ENCODE data around the gene STAG3.
"Not testable (repeated sequence)": the region's sequence is repeated elsewhere in the genome, so short reads cannot be mapped to it uniquely, and the experiment has no call there.

STAG3 gene

DNA sequence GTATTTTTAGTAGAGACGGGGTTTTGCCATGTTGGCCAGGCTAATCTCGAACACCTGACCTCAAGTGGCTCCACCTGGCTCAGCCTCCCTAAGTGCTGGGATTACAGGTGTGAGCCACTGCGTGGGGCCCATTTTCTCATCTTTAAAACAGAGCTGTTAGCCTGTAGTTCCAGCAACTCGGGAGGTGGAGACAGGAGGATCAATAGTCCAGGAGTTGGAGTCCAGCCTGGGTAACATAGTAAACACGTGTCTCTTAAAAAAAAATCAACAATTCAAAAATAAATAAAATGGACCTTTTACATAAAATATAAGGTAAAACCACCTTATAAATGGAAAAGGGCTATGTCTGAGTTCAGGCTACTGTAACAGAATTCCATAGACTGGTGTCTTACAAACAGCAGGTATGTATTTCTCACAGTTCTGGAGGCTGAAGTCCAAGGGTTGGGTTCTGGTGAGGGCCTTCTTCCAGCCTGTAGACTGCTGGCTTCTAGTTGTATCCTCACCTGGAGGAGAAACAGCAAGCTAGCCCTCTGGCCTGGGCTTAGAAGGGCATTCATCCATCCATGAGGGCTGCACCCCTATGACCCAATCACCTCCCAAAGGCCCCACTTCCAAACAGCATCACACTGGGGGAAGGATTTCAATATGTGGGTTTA, 35.0 kb downstream of the STAG3 start:
- no peak for DNase-seq (ENCODE audit: low read depth)

DNA sequence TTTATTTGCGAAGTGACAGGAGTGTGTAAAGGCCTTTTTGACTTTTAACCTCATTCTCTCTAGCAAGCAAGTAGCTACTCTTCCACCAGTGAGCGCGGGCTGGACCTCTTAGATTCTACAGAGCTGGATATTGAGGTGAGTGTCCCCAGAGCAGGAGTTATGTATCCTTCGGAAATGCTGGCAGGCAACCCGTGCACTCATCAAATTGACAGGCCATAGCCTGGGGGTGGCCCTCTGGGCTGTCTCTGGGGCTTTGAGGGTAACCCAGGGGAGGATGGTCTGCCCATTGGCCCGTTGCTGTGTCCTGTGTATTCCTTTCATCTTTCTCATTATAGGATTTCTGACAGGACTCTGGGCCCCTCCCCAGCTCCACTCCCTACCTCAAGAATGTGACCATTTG, 36.0 kb downstream of the STAG3 start:
- DNase-seq (ENCODE audit: low read depth): no peak

DNA sequence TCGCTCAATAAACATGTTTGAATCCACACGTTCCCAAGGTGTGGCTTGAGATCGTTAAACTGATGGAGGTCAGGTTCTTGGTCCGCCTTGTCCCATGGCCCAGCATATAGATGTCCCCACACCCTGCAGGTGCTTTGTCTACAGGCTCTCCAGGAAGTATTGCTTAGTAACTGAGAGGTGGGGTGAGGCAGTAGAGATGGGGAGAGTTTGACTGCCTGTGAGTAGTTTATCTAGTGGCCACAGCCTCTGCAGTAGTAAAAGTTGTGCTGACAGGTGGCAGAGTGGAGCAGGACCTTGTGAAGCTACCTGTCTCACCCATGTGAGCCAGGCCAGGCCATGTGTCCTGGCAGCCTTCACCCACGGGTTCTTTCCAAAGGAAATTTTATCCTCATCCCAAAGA, 36.6 kb downstream of the STAG3 start:
- not testable (repeated sequence) for DNase-seq (ENCODE audit: low read depth)

DNA sequence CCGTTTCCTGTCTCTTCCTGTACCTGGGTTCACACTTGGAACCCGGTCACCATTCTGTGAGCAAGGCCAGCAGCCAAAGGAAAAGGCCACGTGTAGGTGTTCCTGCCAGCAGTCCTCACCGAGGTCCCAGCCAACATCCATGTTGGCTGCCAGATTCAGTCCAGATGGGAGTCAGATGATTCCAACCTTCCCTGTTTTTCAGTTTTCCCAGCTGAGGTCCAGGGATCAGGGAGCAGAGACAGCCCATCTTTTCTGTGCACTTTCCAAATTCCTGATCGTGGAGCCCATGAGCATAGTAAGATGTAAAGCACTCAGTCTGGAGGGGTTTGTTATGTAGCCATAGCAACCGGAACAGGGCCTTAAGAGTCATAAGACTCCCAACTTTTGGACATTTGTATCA, 38.2 kb downstream of the STAG3 start:
- DNase-seq (ENCODE audit: low read depth): no peak

DNA sequence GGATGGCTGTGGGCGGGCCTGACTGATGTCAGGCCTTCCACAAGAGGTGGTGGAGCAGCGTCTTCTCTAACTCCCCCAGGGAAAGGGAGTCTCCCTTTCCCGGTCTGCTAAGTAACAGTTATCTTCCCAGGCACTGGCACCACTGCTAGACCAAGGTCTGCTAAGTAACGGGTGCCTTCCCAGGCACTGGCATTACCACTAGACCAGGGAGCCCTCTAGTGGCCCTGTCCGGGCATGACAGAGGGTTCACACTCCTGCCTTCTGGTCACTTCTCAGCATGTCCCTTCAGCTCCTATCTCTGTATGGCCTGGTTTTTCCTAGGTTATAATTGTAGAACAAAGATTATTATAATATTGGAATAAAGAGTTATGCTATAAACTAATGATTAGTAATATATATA, 40.2 kb downstream of the STAG3 start:
- DNase-seq (ENCODE audit: low read depth): peak; percentile 72

DNA sequence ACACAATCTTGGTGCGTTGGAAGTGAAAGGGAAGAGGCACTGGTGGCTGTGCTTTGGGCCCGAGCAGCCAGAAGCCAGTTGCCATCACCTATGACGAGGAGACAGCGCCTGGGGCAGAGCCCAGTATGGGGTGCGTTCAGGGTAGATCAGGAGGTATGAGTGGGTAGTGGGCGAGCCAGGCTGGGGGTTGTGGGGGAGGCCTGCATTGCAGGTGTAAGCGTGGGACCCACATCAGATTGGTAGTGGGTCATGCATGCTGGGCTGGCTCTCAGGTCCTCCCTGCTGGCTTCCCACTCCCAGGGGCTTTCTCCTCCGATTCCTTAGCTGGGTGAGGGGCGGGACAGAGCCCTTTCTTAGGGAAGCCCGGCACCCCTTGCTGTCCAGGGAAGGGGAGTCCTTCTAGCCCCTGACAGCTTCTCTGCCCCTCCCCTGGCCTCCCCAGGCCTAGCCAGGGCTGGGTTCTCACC, 41.6 kb downstream of the STAG3 start:
- DNase-seq (ENCODE audit: low read depth): no peak

DNA sequence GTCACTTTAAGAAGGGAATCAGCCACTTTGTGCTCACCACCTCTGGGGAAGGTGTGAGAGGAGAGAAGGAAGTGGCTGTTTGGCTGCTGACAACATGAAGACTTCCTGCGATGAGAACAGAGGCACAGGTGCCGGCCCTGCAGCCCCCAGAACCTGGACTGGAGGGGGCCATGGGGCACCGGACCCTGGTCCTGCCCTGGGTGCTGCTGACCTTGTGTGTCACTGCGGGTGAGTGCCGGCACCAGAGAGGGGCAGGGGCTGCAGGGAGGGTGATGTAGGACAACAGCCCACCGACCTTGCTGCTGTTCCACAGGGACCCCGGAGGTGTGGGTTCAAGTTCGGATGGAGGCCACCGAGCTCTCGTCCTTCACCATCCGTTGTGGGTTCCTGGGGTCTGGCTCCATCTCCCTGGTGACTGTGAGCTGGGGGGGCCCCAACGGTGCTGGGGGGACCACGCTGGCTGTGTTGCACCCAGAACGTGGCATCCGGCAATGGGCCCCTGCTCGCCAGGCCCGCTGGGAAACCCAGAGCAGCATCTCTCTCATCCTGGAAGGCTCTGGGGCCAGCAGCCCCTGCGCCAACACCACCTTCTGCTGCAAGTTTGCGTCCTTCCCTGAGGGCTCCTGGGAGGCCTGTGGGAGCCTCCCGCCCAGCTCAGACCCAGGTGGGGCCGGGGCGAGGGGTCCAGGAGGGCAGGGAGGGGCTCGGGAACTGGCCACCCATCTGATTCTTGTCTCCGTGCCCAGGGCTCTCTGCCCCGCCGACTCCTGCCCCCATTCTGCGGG, 42.3 kb downstream of the STAG3 start, which contains the start of gene PVRIG:
PVRIG (plus strand) TSS at position 149 of the 785 bp plus-strand sequence; CDS start at position 171, 22 bp downstream.
- not testable (repeated sequence) for DNase-seq (ENCODE audit: low read depth)

DNA sequence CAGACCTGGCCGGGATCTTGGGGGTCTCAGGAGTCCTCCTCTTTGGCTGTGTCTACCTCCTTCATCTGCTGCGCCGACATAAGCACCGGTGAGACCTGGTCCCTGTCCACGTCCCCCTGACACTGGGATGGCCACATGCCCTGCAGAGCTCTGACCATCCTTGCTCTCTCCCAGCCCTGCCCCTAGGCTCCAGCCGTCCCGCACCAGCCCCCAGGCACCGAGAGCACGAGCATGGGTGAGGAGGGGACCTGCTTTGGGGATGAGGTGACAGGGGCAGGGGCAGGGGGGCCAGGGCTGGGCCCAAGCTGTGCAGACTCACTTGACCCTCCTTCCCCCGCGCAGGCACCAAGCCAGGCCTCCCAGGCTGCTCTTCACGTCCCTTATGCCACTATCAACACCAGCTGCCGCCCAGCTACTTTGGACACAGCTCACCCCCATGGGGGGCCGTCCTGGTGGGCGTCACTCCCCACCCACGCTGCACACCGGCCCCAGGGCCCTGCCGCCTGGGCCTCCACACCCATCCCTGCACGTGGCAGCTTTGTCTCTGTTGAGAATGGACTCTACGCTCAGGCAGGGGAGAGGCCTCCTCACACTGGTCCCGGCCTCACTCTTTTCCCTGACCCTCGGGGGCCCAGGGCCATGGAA, 43.0 kb downstream of the STAG3 start:
- DNase-seq (ENCODE audit: low read depth): no peak

DNA sequence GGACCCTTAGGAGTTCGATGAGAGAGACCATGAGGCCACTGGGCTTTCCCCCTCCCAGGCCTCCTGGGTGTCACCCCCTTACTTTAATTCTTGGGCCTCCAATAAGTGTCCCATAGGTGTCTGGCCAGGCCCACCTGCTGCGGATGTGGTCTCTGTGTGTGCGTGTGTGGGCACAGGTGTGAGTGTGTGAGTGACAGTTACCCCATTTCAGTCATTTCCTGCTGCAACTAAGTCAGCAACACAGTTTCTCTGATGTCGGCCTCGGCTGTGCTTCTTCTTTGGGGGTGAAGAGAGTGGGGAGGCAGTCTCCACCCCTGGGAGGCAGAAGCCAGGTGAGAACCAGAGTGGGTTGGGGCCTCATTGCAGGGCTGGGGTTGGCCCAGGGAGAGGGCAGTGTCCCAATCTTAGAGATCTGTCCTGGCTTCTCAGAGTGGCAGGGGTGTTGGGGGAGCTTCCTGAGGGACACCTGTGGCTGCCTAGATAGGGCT, 43.6 kb downstream of the STAG3 start:
- DNase-seq (ENCODE audit: low read depth): no peak

DNA sequence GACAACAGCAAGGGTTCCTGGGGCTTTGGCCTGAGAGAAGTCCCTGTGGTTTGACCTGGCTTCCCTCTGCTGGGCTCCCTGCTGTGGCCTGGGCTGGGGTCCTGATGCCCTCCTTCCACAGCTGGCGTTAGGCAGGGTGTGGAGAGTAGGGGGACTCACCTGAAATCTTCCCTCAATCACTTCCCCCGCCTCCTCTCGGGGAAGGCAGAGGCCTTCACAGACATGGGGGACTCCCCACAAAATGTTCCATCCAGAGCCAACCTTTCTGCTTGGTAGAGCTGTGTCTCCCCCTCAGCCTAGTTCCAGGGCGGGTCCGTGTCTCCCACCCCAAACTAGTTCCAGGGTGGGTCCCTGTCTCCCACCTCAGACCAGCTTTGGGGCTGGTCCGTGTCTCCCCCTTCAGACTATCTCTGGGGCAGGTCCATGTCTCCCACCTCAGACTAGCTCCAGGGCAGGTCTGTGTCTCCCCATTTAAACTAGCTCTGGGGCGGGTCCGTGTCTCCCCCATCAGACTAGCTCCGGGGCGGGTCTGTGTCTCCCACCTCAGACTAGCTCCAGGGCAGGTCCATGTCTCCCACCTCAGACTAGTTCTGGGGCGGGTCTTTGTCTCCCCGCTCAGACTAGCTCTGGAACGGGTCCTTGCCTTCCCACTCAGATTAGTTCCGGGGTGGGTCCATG, 44.2 kb downstream of the STAG3 start:
- DNase-seq (ENCODE audit: low read depth): no peak

DNA sequence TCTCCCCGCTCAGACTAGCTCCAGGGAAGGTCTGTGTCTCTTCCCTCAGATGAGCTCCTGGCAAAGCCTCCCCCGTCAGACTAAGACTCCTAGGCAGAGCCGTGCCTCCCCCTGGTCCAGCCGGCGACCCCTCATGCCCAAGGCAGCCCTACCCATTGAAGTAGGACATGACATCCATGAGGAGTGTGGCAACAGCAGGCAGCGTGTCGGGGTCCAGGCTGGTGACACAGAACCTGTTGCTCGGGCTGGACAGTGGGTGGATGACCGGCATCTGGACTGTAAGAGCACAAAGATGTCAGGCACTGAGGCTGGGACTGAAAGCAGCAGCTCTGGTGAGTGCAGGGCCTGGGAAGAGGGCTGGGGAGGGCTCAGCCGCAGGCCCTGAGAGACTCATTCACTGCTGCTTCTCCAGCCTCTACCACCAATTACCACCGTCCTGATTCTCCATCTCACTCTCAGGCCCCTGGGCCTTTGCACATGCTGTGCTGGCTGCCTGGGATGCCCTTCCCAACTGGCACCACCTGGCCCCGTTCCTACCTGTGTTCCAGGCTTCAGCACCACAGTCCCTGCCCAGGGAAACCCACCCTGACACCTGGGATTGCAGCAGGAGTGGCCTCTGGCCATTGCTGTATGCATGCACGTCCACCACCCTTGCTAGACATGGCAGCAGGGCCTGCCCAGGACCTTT, 44.9 kb downstream of the STAG3 start:
- DNase-seq (ENCODE audit: low read depth): no peak

DNA sequence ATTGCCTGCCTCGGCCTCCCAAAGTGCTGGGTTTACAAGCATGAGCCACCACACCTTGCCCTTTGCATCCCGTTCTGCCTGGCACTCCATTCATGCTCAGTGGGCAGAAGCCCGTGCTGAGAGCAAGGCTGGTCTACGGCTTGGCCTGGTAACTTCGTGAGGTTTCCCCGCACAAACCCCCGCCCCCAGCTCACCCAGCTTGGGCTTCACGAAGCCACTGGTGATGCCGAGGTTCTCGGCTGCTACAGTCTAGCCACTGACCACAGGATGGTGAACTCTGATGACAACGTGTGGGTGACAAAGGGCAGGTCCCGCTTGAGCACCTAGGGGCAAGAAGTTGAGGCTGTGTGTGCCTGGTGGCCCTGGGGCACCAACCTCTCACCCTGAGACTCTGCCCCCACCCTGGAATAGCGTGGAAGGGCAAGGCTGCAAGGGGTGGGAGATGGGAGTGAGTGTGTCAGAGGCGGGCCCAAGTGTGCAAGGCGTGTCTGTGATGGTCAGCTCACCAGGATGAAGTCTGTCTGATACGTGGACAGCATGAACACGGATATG, 45.7 kb downstream of the STAG3 start:
- not testable (repeated sequence) for DNase-seq (ENCODE audit: low read depth)

DNA sequence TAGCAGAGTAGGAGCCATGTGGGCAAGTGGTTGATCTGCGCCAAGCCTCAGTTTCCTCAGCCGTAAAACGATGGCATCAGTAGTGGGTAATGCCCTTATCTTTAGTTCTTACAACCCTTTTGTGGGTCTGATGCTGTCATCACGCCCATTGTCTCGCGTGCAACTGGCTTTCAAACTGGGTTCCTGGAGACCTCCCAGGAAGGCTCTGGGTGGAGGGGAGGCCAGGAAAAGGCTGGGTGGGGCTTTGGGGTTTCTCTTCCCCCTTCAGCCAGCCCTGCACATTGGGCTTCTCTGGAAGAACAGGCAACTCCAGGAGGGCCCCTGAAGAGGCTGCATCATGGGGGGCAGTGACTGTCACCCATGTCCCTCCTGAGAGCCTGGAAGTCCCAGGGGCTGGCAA, 47.2 kb downstream of the STAG3 start:
- not testable (repeated sequence) for DNase-seq (ENCODE audit: low read depth)

DNA sequence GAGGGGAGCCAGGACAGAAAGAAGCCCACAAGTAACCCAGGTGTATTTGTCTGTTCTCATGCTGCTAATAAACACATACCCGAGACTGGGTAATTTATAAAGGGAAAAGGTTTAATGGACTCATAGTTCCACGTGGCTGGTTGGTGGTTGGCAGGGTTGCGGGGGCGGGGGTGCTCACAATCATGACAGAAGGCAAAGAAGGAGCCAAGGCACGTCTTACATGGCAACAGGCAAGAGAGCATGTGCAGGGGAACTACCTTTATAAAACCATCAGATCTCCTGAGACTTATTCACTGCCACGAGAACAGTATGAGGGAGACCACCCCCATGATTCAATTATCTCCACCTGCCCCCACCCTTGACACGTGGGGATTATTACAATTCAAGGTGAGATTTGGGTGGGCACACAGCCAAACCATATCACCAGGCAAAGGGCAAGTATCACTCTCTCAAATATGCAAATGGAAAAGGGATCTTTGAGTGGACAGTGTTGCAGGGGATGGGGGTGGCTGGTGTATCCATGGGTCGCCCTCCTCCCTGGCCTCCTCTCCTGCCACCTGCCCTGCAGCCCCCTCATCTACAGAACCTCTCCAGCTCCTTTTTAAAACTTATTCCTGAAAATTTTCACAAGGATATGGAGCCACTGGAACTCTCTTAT, 57.1 kb downstream of the STAG3 start:
- DNase-seq (ENCODE audit: low read depth): not testable (repeated sequence)

DNA sequence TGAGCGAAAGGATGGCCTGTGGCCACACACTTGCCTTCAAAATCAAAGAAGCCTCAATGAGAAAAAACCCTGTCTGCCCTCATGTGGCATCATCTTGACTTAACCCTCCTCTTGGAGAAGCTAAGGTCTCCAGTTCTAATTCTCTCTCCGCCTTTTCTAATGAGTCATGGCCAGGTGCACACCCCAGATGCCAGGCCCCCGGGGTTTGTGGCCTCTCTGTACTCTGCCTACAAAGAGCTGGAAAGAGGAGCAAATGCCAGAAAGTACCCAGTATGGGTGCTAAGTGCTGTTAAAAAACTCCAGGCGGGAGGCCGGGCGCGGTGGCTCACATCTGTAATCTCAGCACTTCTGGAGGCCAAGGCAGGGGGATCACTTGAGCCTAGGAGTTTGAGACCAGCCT, 62.3 kb downstream of the STAG3 start:
- not testable (repeated sequence) for DNase-seq (ENCODE audit: low read depth)

DNA sequence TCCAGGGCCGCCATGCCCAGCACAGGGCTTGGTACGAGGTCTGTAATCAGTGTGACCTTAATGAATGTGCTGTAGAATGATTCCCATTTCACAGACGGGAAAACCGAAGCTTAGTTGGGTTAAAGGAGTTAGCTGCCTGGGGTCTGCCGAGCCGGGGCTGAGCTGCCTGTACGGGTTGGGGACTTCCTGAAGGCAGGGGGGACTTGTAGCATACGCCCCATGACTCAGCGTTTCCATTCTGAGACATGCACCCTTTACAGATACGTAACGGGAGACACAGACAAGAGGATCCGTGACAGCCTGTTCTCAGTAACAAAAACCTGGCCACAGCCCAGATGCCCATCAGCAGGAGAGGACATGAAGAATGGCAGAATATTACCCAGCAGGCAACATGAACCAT, 65.7 kb downstream of the STAG3 start:
- DNase-seq (ENCODE audit: low read depth): not testable (repeated sequence)

DNA sequence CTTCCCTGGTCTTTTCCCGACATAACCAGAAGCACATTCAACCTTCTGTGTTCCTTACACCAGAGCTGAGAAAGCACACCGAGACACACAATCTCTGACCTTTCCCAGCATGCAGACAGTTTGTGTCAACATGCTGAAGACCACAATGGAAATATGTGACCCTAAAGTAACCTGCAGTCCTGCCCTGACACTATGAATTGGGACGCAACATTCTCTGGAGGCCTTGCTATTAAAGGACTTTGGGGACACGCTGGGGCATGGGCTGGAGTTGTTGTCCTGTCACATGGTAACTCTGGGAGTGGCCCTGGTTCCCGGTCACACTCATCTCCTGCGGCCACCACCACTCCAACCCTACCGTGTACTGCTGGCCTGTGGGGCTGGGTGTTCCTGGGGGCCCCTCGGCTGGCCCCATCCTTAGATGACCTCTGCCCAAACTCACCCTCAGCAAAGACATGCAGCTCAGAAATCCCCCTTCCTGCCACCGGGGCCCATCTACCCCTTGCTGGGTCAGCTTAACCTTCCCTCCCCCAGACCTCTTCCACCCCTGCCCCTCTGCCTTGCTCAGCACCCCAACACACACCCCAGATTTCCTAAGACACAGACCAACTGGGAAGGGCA, 67.4 kb downstream of the STAG3 start:
- not testable (repeated sequence) for DNase-seq (ENCODE audit: low read depth)

DNA sequence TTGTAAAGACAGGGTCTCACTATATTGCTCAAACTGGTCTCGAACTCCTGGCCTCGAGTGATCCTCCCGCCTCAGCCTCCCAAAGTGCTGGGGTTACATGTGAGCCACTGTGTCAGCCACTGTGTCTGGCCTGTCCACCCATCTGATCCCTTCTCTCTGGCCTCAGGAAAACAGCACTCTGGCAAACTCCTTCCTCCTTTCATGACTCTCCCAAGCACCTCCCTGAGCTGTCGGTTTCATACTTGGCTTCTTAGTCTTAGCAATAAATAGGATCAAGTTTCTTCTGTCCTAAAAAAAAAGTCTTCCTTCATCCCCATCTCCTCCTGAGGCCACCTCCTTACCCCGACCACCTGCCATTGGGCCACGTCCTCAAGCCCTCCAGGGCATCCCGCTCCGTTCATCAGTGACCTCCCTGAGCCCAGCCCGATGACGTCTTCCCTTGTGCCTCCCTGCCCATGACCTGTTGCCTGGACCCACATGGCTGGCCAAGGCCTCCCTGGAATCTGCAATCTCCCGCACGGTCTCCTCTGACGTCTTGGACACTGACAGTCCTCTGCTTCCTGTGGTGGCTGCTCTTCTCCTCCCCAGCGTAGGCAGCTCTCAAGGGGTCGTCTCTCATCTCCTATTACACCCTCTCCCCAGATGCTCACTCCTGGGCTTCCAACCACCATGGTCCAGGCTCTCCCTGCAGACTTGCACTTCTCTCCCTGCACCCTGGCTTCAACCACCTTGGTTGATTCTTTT, 68.6 kb downstream of the STAG3 start:
- not testable (repeated sequence) for DNase-seq (ENCODE audit: low read depth)

DNA sequence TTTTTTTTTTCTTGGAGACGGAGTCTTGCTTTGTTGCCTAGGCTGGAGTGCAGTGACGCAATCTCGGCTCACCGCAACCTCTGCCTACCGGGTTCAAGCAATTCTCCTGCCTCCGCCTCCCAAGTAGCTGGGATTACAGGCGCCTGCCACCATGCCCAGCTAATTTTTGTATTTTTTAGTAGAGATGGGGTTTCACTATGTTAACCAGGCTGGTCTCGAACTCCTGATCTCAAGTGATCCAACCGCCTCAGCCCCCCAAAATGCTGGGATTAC, 69.1 kb downstream of the STAG3 start:
- DNase-seq (ENCODE audit: low read depth): not testable (repeated sequence)
